HCT116 (cell line): ENCODE data around the gene SRGAP3. TPM values are rescaled to one million over a fixed set of nuclear protein-coding genes. Genes with fewer than 3 reads are reported as not detected.

Source experiments
- ATAC-seq: fragments of 200-7000 bp; cut with Tn5 transposase; 2 replicates; pipeline ENCODE4 v1.9.1; 2020; ENCODE audit warnings: mild to moderate bottlenecking, moderate library complexity
- BruUV-seq: library from RNA; stranded (reverse); fragments of 400-500 nt; replicated peaks from 2 replicates; lab custom pipeline; 2021; lab: Mats Ljungman, UMichigan
- CTCF ChIA-PET: fragments of 300-600 bp; sonication (Branson Sonifier 250); formaldehyde crosslinking; loops from one replicate; lab custom pipeline; 2021; ENCODE audit warnings: antibody characterized with exemption; lab: Charles Lee
- POLR2A ChIA-PET: fragments of 300-600, 350-600 bp; sonication (Branson Sonifier 250); formaldehyde crosslinking; loops from one replicate; lab custom pipeline; 2021; ENCODE audit warnings: antibody characterized with exemption; lab: Charles Lee
- RAD21 ChIA-PET, 2 experiments: fragments of 300-600 bp; sonication (Branson Sonifier 250); formaldehyde crosslinking; loops; one replicate each; lab custom pipeline; 2023; ENCODE audit warnings: low total read pairs in 2 of 2; ENCODE audit not compliant: uncharacterized antibody in 2 of 2, unreplicated experiment in 2 of 2, low non-redundant PET in 1 of 2; lab: Charles Lee
- DNase-seq: peaks from one replicate; pipeline ENCODE4 v3.0.0-alpha.2; 2010; ENCODE audit warnings: low read depth, low spot score
- H2AFZ ChIP-seq: fragments of 200-600 bp; shearing (Covaris generic), sonication (generic); 2 replicates; pipeline ENCODE4 v1.6.1; 2017; ENCODE audit warnings: low read depth, mixed run types, mixed read lengths, antibody characterized with exemption, low read length; ENCODE audit not compliant: poor library complexity, severe bottlenecking
- H3K27ac ChIP-seq: 2 replicates; pipeline ENCODE4 v1.5.1; 2012; ENCODE audit warnings: low read depth, low read length
- H3K27me3 ChIP-seq: fragments of 200-600 bp; sonication (generic); 2 replicates; pipeline ENCODE4 v1.6.1; 2016; ENCODE audit warnings: mixed run types, low read length, mixed read lengths; ENCODE audit not compliant: insufficient read depth
- H3K36me3 ChIP-seq, 2 experiments: fragments of 200-500 bp in 1 of 2; fragments of 200-600 bp in 1 of 2; sonication (Bioruptor generic) in 1 of 2; sonication (generic) in 1 of 2; 2 replicates each; pipeline versions ENCODE4 v1.5.1 to v1.6.1; 2014 to 2016; ENCODE audit warnings: low read length in 2 of 2, inconsistent platforms in 1 of 2, mixed read lengths in 1 of 2, mixed run types in 1 of 2; ENCODE audit not compliant: insufficient read depth in 2 of 2, control insufficient read depth in 1 of 2
- H3K4me1 ChIP-seq, 2 experiments: fragments of 200-600 bp in 1 of 2; sonication (generic) in 1 of 2; 2 replicates each; pipeline versions ENCODE4 v1.5.1 to v1.6.1; 2012 to 2017; ENCODE audit warnings: low read length in 2 of 2, inconsistent platforms in 1 of 2, mild to moderate bottlenecking in 1 of 2, mixed read lengths in 1 of 2, mixed run types in 1 of 2, moderate library complexity in 1 of 2; ENCODE audit not compliant: insufficient read depth in 2 of 2, control insufficient read depth in 1 of 2
- H3K4me2 ChIP-seq: fragments of 200-600 bp; sonication (generic); 2 replicates; pipeline ENCODE4 v1.6.1; 2017; ENCODE audit warnings: mixed run types, low read length, mixed read lengths
- H3K4me3 ChIP-seq, 2 experiments: fragments of 200-600 bp in 1 of 2; sonication (generic) in 1 of 2; replicated peaks in 1 of 2; 2 replicates each; pipeline ENCODE4 v1.5.1; 2011 to 2016; ENCODE audit warnings: low read length in 2 of 2, control low read depth in 1 of 2, low read depth in 1 of 2, mild to moderate bottlenecking in 1 of 2, mixed read lengths in 1 of 2, mixed run types in 1 of 2
- H3K79me2 ChIP-seq: fragments of 200-600 bp; sonication (generic); 2 replicates; pipeline ENCODE4 v1.6.1; 2017; ENCODE audit warnings: mild to moderate bottlenecking, mixed run types, low read length, moderate library complexity, mixed read lengths; ENCODE audit not compliant: insufficient read depth
- H3K9ac ChIP-seq: fragments of 200-600 bp; sonication (generic); 2 replicates; pipeline ENCODE4 v1.6.1; 2016; ENCODE audit warnings: low read length, mixed read lengths
- H3K9me2 ChIP-seq: fragments of 200-600 bp; sonication (generic), shearing (Covaris generic); 2 replicates; pipeline ENCODE4 v1.6.1; 2017; ENCODE audit warnings: mixed run types, mild to moderate bottlenecking, moderate library complexity; ENCODE audit not compliant: insufficient read depth
- H3K9me3 ChIP-seq, 2 experiments: fragments of 200-500 bp in 1 of 2; fragments of 200-600 bp in 1 of 2; sonication (Bioruptor generic) in 1 of 2; sonication (generic) in 1 of 2; 2 replicates each; pipeline ENCODE4 v1.6.1; 2014 to 2017; ENCODE audit warnings: low read length in 2 of 2, mixed read lengths in 2 of 2, inconsistent platforms in 1 of 2, low read depth in 1 of 2, mild to moderate bottlenecking in 1 of 2, mixed run types in 1 of 2, moderate library complexity in 1 of 2; ENCODE audit not compliant: control insufficient read depth in 1 of 2, insufficient read depth in 1 of 2
- H4K20me1 ChIP-seq: fragments of 200-600 bp; sonication (generic), shearing (Covaris generic); 2 replicates; pipeline ENCODE4 v1.6.1; 2017; ENCODE audit warnings: mixed run types, mild to moderate bottlenecking, moderate library complexity; ENCODE audit not compliant: insufficient read depth
- ATF3 ChIP-seq: IDR thresholded peaks from 2 replicates; pipeline ENCODE4 v1.6.1; 2012
- CTCF ChIP-seq, 3 experiments: fragments of 200-600 bp in 1 of 3; sonication (generic) in 1 of 3; IDR thresholded peaks in 2 of 3; conservative IDR thresholded peaks in 1 of 3; 2 replicates each; pipeline ENCODE4 v1.5.1; 2012 to 2017; ENCODE audit warnings: low read depth in 2 of 3, low read length in 2 of 3, antibody characterized with exemption in 1 of 3, borderline replicate concordance in 1 of 3, control low read depth in 1 of 3, mild to moderate bottlenecking in 1 of 3, mixed read lengths in 1 of 3, mixed run types in 1 of 3, moderate library complexity in 1 of 3; ENCODE audit not compliant: insufficient read depth in 1 of 3
- EZH2phosphoT487 ChIP-seq: fragments of 200-600 bp; IDR thresholded peaks from 2 replicates; pipeline ENCODE4 v1.6.1; 2018; ENCODE audit warnings: antibody characterized with exemption, borderline replicate concordance
- FOSL1 ChIP-seq: IDR thresholded peaks from 2 replicates; pipeline ENCODE4 v1.6.1; 2012; ENCODE audit warnings: low read depth
- MAX ChIP-seq: IDR thresholded peaks from 2 replicates; pipeline ENCODE4 v1.6.1; 2012
- POLR2AphosphoS5 ChIP-seq: IDR thresholded peaks from 2 replicates; pipeline ENCODE4 v1.6.1; 2011; ENCODE audit warnings: mild to moderate bottlenecking, low read depth, low read length, moderate library complexity
- SRF ChIP-seq: IDR thresholded peaks from 2 replicates; pipeline ENCODE4 v1.6.1; 2012; ENCODE audit warnings: low read depth
- ZBTB33 ChIP-seq: IDR thresholded peaks from 2 replicates; pipeline ENCODE4 v1.6.1; 2011; ENCODE audit warnings: mild to moderate bottlenecking, low read length, moderate library complexity; ENCODE audit not compliant: insufficient replicate concordance; ENCODE audit errors: extremely low read depth
- intact Hi-C: fragments of 100-400 bp; cut with micrococcal nuclease; formaldehyde crosslinking; loops from 2 replicates; pipeline ENCODE4 v1.10.0; 2022
- total RNA-seq: library from RNA; stranded (reverse); gene quantifications from one replicate; pipeline ENCODE4 v1.2.1, GENCODE V29; 2021; ENCODE audit not compliant: unreplicated experiment

The SRGAP3 gene
- total RNA-seq, 1 experiment from 2014 or later, result 8.3 TPM

- H3K27ac ChIP-seq, result no peak overlapping the region
- ChIA-PET RAD21 (no interaction called here), CTCF (no interaction called here), POLR2A (no interaction called here)
- no peaks in the 10 kb centered on the region for H3K36me3 ChIP-seq
- no peaks in the 10 kb centered on the region for H3K9me3 ChIP-seq
- no peaks in the 10 kb centered on the region for H3K4me1 ChIP-seq
- intact Hi-C loops, result loop anchor here (5.0 kb wide), 2 partner anchors 232 to 298 kb away; no protein-coding TSS in a partner anchor
- H3K4me3 ChIP-seq, result no peak overlapping the region
- ATAC-seq, result no peak
- H2AFZ ChIP-seq, result no peak overlapping the region
- H4K20me1 ChIP-seq, result no peaks in the 10 kb centered on the region
- no peaks in the 10 kb centered on the region for H3K9me2 ChIP-seq
- DNase-seq, result no peak
- H3K4me2 ChIP-seq, result no peak overlapping the region
- H3K9ac ChIP-seq, result no peak overlapping the region
- H3K79me2 ChIP-seq, result no peaks in the 10 kb centered on the region
- TF ChIP-seq FOSL1, result no peak
- TF ChIP-seq ZBTB33, result no peak
- no peak for TF ChIP-seq CTCF (IDR thresholded peaks at IDR 0.05 in 2 of 3, conservative IDR thresholded peaks at IDR 0.05 in 1 of 3; ENCODE audit: borderline replicate concordance in 1 of 3, insufficient read depth in 1 of 3, low read depth in 2 of 3, low read length in 2 of 3)
- TF ChIP-seq ATF3, result no peak
- TF ChIP-seq SRF, result no peak
- TF ChIP-seq EZH2phosphoT487, result no peak
- no peak for TF ChIP-seq POLR2AphosphoS5
- TF ChIP-seq MAX, result no peak
- no TSS peak for BruUV-seq
- H3K27me3 ChIP-seq, result no peaks in the 10 kb centered on the region
Observed at GRCh38 chr3:9069971-9070370, 179.5 kb downstream of the SRGAP3 start.
